Measurements from ENCODE around the gene DIP2B. TPM values are rescaled to one million over a fixed set of nuclear protein-coding genes. Genes with fewer than 3 reads are reported as not detected.

The DIP2B gene
- total RNA-seq, 1 experiment from 2014 or later, result 20.0 TPM

DNA sequence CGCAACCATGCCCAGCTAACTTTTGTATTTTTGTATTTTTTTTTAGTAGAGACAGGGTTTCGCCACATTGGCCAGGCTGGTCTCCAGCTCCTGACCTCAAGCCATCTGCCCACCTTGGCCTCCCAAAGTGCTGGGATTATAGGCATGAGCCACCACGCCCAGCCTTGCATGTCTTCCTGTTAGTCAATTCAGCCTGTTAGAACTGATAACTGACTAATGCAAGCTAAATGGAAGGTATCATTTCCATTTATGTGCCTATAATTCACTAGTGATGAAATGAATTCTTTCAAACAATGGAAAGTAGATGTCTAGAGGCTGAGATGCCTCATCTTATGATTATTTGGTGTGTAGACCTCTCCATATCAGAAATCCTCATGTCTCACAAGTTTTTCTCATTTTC is 37.3 kb upstream of the DIP2B start:
- Histone ChIP-seq H2AFZ (ENCODE audit: low read length) (no peak overlapping the region), H3K23me2 (ENCODE audit: insufficient read length, low read depth, low read length, poor library complexity, severe bottlenecking) (no peaks in the 10 kb centered on the region), H3K27me3 (ENCODE audit: insufficient read depth, low read length) (no peaks in the 10 kb centered on the region), H4K5ac (ENCODE audit: insufficient read length, low read depth, low read length) (no peak overlapping the region), H4K20me1 (ENCODE audit: control insufficient read depth, insufficient read depth, insufficient read length) (no peaks in the 10 kb centered on the region), H2BK20ac (ENCODE audit: low read depth, low read length, poor library complexity, severe bottlenecking) (no peak overlapping the region), H2BK15ac (ENCODE audit: low read depth, low read length) (no peak overlapping the region), H2BK120ac (ENCODE audit: low read depth, low read length, poor library complexity, severe bottlenecking) (no peak overlapping the region), H3K27ac (ENCODE audit: insufficient read length, low read depth, low read length) (no peak overlapping the region), H2BK5ac (ENCODE audit: insufficient read length, low read length) (no peak overlapping the region), H3K4me1 (ENCODE audit: insufficient read depth, low read length) (no peaks in the 10 kb centered on the region), H4K91ac (ENCODE audit: insufficient read length, low read depth, low read length) (no peak overlapping the region), H3K18ac (ENCODE audit: insufficient read length, low read depth, low read length) (no peak overlapping the region), H3T11ph (ENCODE audit: low read length) (no peak overlapping the region), H3K4ac (ENCODE audit: low read depth, low read length) (no peak overlapping the region), H3K56ac (ENCODE audit: insufficient read length, low read depth, low read length) (no peak overlapping the region), H3K79me1 (ENCODE audit: insufficient read depth, low read depth, low read length, poor library complexity, severe bottlenecking) (no peaks in the 10 kb centered on the region), H3K4me2 (ENCODE audit: insufficient read depth, insufficient read length, low read length) (no peak overlapping the region), H3K79me2 (ENCODE audit: insufficient read depth, low read length) (no peaks in the 10 kb centered on the region), H3K9me3 (ENCODE audit: control insufficient read depth, low read depth, low read length) (no peaks in the 10 kb centered on the region), H3K23ac (ENCODE audit: insufficient read length, low read depth, low read length) (no peak overlapping the region), H2AK5ac (ENCODE audit: insufficient read length, low read length) (no peak overlapping the region), H3K9ac (ENCODE audit: extremely low read depth, insufficient read length, low read length) (no peak overlapping the region), H2BK12ac (ENCODE audit: insufficient read length, low read depth, low read length) (no peak overlapping the region), H3K14ac (ENCODE audit: insufficient read depth, low read length) (no peak overlapping the region), H4K8ac (replicated peaks; ENCODE audit: insufficient read length, low read depth, low read length) (no peak overlapping the region)
- Mint-ChIP-seq H3K4me3 (no peak overlapping the region), H3K27ac (no peak overlapping the region; a peak in 1 of 7 replicates), H3K36me3 (ENCODE audit: insufficient read depth in 1 of 3, low read depth in 3 of 3) (peaks cover 37 to 78% (median 63%) of the 10 kb centered on the region in 3 experiments), H3K4me1 (no peaks in the 10 kb centered on the region), H3K27me3 (ENCODE audit: low read depth) (no peaks in the 10 kb centered on the region), H3K9me3 (no peaks in the 10 kb centered on the region)
- TF ChIP-seq, protein P1, sequence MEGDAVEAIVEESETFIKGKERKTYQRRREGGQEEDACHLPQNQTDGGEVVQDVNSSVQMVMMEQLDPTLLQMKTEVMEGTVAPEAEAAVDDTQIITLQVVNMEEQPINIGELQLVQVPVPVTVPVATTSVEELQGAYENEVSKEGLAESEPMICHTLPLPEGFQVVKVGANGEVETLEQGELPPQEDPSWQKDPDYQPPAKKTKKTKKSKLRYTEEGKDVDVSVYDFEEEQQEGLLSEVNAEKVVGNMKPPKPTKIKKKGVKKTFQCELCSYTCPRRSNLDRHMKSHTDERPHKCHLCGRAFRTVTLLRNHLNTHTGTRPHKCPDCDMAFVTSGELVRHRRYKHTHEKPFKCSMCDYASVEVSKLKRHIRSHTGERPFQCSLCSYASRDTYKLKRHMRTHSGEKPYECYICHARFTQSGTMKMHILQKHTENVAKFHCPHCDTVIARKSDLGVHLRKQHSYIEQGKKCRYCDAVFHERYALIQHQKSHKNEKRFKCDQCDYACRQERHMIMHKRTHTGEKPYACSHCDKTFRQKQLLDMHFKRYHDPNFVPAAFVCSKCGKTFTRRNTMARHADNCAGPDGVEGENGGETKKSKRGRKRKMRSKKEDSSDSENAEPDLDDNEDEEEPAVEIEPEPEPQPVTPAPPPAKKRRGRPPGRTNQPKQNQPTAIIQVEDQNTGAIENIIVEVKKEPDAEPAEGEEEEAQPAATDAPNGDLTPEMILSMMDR (conservative IDR thresholded peaks at IDR 0.05), result no peak
- no peak for DNase-seq
- WGBS (ENCODE audit: extremely low coverage, insufficient read length, low lambda C conversion rate), result no CpG with 5 or more reads among the region's 3 CpGs

All from H9 (cell line).